Stimulated activated naive CD8-positive, alpha-beta T cell treated with anti-CD3 and anti-CD28 coated beads, Interleukin-15, Interleukin-2, amounts not matched to agents 100 ng/mL and 50 ng/mL, for 24 hours (primary cell): Measurements from ENCODE around the gene TRIM14.
"Not testable (repeated sequence)": the region's sequence is repeated elsewhere in the genome, so short reads cannot be mapped to it uniquely, and the experiment has no call there.

Source experiments
- H3K27ac Mint-ChIP-seq: one replicate; pipeline ENCODE4 v1.8.0; 2021; ENCODE audit warnings: mild to moderate bottlenecking, mixed read lengths
- H3K27me3 Mint-ChIP-seq: one replicate; pipeline ENCODE4 v1.8.0; 2021; ENCODE audit warnings: mixed read lengths
- H3K36me3 Mint-ChIP-seq: one replicate; pipeline ENCODE4 v1.8.0; 2021; ENCODE audit warnings: low read depth, mixed read lengths
- H3K4me1 Mint-ChIP-seq: one replicate; pipeline ENCODE4 v1.8.0; 2021; ENCODE audit warnings: low read depth, mixed read lengths
- H3K4me3 Mint-ChIP-seq: one replicate; pipeline ENCODE4 v1.8.0; 2021; ENCODE audit warnings: mild to moderate bottlenecking, mixed read lengths
- H3K9me3 Mint-ChIP-seq: one replicate; pipeline ENCODE4 v1.8.0; 2021; ENCODE audit warnings: mixed read lengths

Gene TRIM14

DNA sequence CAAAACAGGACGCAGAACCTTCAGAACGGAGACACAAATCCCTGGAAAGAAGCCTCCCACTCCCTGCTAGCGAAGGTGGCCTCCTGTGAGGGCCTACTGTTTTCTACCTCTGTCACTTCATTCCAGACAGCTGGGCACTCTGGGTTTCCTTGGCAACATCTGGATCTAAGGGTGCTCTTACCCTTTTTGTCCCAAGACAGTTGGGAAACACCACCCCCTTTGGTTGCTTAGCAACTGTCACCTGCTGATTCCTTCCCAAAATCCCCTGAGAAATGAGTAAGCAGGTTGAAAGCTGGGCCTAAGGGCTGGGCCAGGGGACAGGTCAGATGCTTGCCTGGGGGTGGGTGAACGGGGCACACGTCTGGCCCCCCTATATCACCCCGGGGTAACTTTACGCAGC, 33.1 kb downstream of the TRIM14 start:
- no peak overlapping the region for H3K27ac Mint-ChIP-seq
- no peaks in the 10 kb centered on the region for H3K9me3 Mint-ChIP-seq
- no peak overlapping the region for H3K4me3 Mint-ChIP-seq
- peaks cover 74% of the 10 kb centered on the region for H3K36me3 Mint-ChIP-seq
- H3K27me3 Mint-ChIP-seq, result no peaks in the 10 kb centered on the region
- peaks cover 29% of the 10 kb centered on the region for H3K4me1 Mint-ChIP-seq

DNA sequence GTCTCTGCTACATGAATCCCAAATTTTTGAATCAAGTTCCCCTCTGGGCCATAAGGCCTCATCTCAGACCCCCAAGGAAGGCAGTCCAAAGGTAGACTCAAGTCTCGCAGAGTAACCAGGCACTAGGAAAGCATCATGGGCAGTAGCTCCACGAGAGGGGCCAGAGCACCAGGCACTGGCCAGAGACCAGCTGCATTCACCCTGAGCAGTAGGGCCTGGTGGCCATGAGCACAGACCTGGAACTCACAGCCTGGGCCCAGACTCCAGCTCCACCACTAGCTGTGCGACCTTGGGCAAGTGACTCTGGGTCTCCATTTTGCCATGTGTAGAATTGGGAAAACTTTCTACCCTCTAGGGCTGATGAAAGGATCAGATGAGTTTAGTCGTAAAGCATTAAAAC, 34.0 kb downstream of the TRIM14 start:
- H3K36me3 Mint-ChIP-seq, result peaks cover 76% of the 10 kb centered on the region
- H3K4me1 Mint-ChIP-seq, result peaks cover 35% of the 10 kb centered on the region
- no peaks in the 10 kb centered on the region for H3K27me3 Mint-ChIP-seq
- peak overlapping the region; percentile 5 for H3K27ac Mint-ChIP-seq
- H3K4me3 Mint-ChIP-seq, result no peak overlapping the region
- no peaks in the 10 kb centered on the region for H3K9me3 Mint-ChIP-seq

DNA sequence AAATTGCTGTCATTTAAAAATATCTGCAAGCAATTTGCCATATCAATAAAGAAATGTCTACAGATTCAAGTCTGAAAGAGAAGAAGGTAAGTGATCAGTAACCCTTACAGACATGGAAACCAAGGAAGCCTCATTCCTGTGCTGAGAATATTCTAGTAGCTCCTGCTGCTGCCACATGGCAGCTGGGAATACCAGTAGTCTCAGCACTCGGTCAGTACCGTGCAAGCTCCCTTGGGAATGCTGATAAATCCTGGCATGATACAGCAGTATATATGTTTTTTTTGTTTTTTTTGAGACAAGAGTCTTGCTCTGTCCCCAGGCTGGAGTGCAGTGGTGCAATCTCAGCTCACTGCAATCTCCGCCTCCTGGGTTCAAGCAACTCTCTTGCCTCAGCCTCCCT, 34.6 kb downstream of the TRIM14 start:
- H3K27ac Mint-ChIP-seq, result peak overlapping the region; percentile 88
- no peaks in the 10 kb centered on the region for H3K9me3 Mint-ChIP-seq
- no peaks in the 10 kb centered on the region for H3K27me3 Mint-ChIP-seq
- no peak overlapping the region for H3K4me3 Mint-ChIP-seq
- peaks cover 73% of the 10 kb centered on the region for H3K36me3 Mint-ChIP-seq
- H3K4me1 Mint-ChIP-seq, result peaks cover 29% of the 10 kb centered on the region

DNA sequence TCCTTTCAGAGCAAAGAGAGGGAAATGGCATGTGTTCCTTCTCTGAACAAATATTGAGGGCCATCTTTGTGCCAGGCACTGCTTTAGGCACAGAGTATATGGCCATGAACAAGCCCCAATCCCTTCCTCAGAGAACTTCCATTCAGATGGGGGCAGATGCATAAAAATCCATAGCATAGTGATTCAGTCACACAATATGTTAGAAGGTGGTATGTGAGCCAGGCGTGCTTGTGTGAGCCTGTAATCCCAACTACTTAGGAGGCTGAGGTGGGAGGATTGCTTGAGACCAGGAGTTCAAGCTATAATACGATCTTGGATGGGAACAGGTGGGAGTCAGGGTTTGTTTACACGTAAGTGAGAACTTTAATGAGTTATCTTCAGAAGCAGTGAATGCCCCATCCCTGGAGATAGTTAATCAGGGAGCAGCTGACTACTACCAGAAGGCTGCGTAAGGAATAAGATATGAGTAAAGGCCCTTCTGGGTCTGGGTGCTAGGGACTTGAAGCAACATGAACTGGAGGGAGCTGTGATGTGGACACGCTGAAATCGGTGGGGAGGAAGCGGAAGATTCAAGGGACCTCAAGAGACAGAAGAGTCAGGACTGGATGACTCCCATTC, 35.3 kb downstream of the TRIM14 start:
- no peaks in the 10 kb centered on the region for H3K27me3 Mint-ChIP-seq
- H3K4me1 Mint-ChIP-seq, result peaks cover 27% of the 10 kb centered on the region
- H3K27ac Mint-ChIP-seq, result peak overlapping the region; percentile 88
- H3K9me3 Mint-ChIP-seq, result no peaks in the 10 kb centered on the region
- peaks cover 75% of the 10 kb centered on the region for H3K36me3 Mint-ChIP-seq
- H3K4me3 Mint-ChIP-seq, result no peak overlapping the region

DNA sequence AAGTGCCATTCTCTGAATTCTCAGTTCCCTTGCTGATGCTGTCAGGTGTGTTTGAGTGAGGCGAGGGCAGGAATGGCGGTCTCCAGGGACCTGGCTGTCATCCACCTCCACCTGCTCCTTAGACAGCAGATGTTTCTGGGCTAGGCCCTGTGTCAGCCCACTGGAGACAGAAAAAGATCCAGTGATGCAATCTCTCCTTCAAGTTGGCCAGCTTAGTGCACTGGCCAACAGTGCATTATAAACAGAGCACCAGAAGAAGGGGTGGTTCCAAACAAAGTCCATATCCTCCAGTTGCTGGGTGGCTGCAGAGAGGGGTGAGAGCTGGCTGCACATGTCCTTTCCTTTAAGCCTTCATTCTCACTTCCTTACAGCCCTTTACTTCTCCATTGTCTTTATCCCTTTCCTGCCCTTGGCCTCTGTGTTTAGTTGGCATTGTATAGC, 35.9 kb downstream of the TRIM14 start:
- no peaks in the 10 kb centered on the region for H3K27me3 Mint-ChIP-seq
- H3K36me3 Mint-ChIP-seq, result peaks cover 73% of the 10 kb centered on the region
- no peaks in the 10 kb centered on the region for H3K9me3 Mint-ChIP-seq
- peaks cover 27% of the 10 kb centered on the region for H3K4me1 Mint-ChIP-seq
- no peak overlapping the region for H3K4me3 Mint-ChIP-seq
- H3K27ac Mint-ChIP-seq, result peak overlapping the region; percentile 88

DNA sequence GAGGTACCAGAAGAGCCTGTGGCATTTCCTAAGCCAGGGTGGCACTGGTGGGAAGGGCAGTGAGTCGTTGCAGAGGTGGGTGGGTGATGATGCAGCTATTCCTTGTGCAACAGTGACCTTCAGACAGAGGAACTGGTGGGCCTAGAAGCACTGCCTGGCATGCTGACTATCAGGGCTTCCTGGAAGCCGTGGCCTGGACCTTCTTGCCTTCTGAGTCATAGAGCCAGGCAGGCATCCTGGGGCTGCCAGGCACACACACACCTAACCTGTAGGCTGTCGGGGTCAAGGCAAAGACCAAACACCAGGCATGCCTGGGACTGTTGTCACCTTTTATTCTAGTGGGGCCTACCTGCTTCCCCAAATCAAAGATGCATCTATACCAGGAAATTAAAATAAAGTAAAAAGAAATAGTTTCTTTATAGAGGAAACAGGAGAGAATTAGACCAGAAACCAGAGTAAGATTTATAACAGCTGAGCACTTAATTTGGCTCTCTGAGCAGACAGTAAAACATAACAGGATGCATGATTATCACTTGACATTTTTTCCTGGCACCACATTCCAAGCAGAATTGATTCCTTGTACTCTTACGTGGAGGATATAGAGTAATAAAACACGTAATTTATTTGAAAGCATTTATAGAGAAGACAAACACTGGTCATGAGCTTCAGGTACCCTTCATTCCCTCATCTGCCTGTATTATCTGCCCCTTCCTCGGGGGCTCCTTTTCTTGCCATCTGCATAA, 37.4 kb downstream of the TRIM14 start:
- peak overlapping the region; percentile 88 for H3K27ac Mint-ChIP-seq
- peak overlapping the region; percentile 30 for H3K4me3 Mint-ChIP-seq
- H3K27me3 Mint-ChIP-seq, result no peaks in the 10 kb centered on the region
- H3K9me3 Mint-ChIP-seq, result no peaks in the 10 kb centered on the region
- peaks cover 78% of the 10 kb centered on the region for H3K36me3 Mint-ChIP-seq
- peaks cover 30% of the 10 kb centered on the region for H3K4me1 Mint-ChIP-seq

DNA sequence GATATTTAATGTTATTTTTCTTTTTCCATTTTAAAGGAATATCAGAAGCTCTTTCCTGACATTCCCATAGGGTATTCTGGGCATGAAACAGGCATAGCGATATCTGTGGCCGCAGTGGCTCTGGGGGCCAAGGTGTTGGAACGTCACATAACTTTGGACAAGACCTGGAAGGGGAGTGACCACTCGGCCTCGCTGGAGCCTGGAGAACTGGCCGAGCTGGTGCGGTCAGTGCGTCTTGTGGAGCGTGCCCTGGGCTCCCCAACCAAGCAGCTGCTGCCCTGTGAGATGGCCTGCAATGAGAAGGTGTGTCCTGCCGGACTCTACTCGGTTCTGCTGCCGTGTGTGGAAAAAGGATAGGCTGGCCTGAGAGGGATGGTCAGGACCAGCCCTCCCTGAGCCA, 38.2 kb downstream of the TRIM14 start:
- Mint-ChIP-seq H3K27me3 (no peaks in the 10 kb centered on the region), H3K4me3 (no peak overlapping the region), H3K9me3 (no peaks in the 10 kb centered on the region), H3K4me1 (peaks cover 39% of the 10 kb centered on the region), H3K27ac (peak overlapping the region; percentile 88), H3K36me3 (peaks cover 73% of the 10 kb centered on the region)

DNA sequence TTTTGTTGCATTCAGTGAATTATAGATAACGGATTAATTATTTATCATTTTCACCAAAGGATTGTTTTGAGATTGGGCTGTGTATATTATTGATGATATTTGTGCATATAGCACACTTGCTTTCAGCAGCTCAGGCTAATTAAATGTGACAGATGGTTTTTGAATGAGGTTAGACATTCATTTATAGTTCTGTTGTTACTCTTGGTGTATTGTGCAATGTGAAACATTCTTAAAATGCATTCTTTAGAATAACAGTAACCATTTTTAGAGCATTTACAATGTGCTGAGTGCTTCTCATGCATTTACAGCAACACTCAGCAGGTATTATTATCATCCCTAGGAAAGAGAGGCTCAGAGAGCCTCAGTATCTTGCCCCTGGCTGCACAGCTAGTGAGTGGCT, 38.7 kb downstream of the TRIM14 start:
- Mint-ChIP-seq H3K4me1 (peaks cover 43% of the 10 kb centered on the region), H3K9me3 (no peaks in the 10 kb centered on the region), H3K27me3 (no peaks in the 10 kb centered on the region), H3K4me3 (no peak overlapping the region), H3K27ac (no peak overlapping the region), H3K36me3 (peaks cover 69% of the 10 kb centered on the region)

DNA sequence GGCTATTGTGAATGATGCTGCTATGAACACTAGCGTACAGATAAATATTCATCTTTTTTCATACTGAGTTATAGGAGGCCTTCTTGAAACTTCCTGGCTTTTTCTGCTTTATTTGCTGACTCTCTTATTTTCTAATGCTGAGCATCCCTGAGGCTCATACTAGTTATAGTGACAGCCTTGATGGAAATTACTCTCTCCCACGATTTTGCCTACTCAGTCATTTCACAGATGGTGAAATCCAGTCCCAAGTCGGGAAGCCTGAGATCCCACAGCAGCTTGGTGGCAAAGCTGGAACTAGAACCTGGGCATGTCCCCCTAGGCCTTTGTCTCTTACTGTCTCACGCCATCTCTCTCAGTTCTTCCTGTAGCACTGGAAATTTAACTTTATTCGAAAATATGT, 40.1 kb downstream of the TRIM14 start:
- H3K9me3 Mint-ChIP-seq, result no peaks in the 10 kb centered on the region
- no peak overlapping the region for H3K4me3 Mint-ChIP-seq
- H3K27me3 Mint-ChIP-seq, result no peaks in the 10 kb centered on the region
- no peak overlapping the region for H3K27ac Mint-ChIP-seq
- peaks cover 60% of the 10 kb centered on the region for H3K36me3 Mint-ChIP-seq
- H3K4me1 Mint-ChIP-seq, result peaks cover 57% of the 10 kb centered on the region

DNA sequence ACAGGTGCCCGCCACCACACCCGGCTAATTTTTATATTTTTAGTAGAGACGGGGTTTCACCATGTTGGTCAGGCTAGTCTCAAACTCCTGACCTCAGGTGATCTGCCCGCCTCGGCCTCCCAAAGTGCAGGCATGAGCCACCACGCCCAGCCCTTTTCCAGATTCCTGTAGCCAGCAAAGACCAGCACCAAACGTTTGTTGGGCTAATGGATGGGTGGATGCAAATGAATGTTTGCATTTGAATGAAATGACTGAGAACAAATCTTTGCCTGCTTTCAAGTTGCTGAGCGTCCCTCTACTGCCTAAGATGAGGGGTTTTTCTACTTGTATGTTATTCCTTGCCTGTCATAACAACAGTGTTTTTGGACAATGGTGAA, 42.5 kb downstream of the TRIM14 start:
- H3K9me3 Mint-ChIP-seq, H3K27me3 Mint-ChIP-seq, H3K4me3 Mint-ChIP-seq: not testable (repeated sequence)
- Mint-ChIP-seq H3K36me3 (peaks cover 37% of the 10 kb centered on the region), H3K27ac (peak overlapping the region; percentile 87), H3K4me1 (peaks cover 45% of the 10 kb centered on the region)

DNA sequence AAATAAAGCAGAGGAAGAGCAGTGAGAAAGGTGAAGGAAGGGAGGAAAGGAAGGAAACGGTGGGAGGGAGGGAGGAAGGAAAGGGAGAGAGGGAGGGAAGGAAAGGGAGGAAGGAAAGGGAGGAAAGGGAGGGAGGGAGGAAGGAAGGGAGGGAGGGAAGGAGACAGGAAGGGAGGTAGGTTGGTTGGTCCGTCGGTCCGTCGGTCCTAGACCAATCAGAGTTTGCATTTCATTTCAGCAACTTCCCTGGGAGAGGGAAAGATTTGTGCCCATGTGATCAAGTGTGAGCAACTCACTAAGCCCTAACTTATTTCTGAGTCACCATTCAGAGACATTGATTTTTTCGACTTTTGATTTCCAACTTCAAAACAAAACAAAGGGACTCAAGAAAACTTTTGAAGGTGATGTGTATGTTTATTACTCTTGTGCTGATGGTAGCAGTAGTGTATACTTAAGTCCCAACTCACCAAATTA, 43.7 kb downstream of the TRIM14 start:
- Mint-ChIP-seq H3K9me3 (no peaks in the 10 kb centered on the region), H3K36me3 (peaks cover 31% of the 10 kb centered on the region), H3K27ac (peak overlapping the region; percentile 87), H3K27me3 (no peaks in the 10 kb centered on the region), H3K4me1 (peaks cover 34% of the 10 kb centered on the region), H3K4me3 (peak overlapping the region; percentile 49)

DNA sequence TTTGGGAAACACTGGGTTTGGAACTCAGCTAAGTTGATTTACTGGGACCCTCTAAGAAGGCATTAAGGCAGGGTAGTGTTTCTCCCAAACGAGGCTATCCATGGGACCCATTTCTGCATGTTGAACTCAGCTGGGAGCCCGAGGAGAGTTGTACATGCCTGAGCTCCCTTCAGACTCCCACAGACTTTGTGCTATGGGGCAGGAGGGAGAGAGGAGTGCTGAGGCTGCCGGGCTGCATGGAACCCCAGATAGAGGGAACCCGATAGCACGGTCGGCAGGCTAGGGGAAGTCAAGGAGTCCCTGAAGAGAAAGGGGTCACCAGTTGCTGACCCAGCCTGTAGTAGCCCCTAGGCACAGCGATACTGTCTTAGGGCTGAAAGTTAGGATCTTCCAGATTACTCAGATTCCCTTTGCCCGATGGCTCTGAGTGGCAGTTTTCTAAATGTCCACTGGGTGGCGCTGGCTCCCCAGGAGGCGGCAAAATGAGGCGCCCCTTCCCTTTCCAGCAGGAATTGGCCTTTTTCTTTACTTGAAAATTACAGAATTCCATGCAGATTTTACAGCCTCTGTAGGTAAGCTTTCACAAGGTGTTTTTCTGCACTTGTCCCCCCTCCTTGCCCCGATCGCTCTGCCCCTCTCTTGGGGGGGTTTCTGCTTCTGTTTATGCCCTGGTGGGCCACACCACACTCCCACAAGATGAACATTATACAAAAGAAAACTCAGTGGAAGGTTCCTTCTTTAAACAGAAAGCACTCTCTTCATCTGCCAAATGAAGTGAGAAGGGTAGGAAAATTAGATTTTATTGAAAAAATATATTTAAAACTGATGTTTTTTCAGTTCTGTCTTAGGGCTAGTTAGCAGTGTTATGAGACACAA, 44.7 kb downstream of the TRIM14 start:
- Mint-ChIP-seq H3K27me3 (no peaks in the 10 kb centered on the region), H3K4me3 (peak overlapping the region; percentile 23), H3K27ac (peak overlapping the region; percentile 87), H3K36me3 (peaks cover 24% of the 10 kb centered on the region), H3K4me1 (peaks cover 31% of the 10 kb centered on the region), H3K9me3 (no peaks in the 10 kb centered on the region)

DNA sequence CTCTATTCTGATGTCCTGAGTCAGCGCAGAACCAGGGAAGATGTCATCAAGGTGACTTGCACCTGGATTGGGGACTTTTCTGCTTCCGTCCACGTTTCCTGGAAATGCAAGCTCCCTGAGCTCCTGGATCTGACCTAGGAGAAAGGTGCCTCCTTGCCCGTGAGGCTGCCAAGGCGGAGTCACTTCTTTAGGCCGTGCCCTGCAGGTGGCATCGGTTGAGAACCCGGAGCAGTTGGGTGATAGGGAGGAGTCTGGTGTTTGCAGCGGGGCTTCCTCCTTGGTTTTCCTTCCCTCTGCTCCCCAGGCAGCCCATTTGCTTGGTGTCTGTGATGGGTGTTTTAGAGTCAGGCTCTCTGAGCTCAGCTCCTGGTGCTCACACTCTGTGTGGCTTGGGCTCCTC, 47.3 kb downstream of the TRIM14 start:
- Mint-ChIP-seq H3K4me1 (peaks cover 35% of the 10 kb centered on the region), H3K36me3 (peaks cover 11% of the 10 kb centered on the region), H3K9me3 (no peaks in the 10 kb centered on the region), H3K4me3 (no peak overlapping the region), H3K27me3 (no peaks in the 10 kb centered on the region), H3K27ac (no peak overlapping the region)

DNA sequence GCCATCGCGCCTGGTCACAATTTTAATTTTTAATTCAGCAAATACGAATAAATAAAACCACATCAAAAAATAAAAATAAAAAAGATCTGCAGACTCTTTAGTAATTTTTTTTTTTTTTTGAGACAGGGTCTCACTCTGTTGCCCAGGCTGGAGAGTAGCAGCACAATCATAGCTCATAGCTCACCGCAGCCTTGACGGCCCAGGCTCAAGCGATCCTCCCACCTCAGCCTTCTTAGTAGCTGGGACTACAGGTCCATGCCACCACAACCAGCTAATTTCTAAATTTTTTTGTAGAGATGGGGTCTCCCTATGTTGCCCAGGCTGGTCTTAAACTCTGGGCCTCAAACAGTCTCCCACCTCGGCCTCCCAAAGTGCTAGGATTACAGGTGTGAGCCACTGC, 48.3 kb downstream of the TRIM14 start:
- Mint-ChIP-seq H3K4me3 (no peak overlapping the region), H3K4me1 (peaks cover 27% of the 10 kb centered on the region), H3K9me3 (no peaks in the 10 kb centered on the region), H3K27ac (no peak overlapping the region), H3K36me3 (peaks cover 20% of the 10 kb centered on the region), H3K27me3 (no peaks in the 10 kb centered on the region)

DNA sequence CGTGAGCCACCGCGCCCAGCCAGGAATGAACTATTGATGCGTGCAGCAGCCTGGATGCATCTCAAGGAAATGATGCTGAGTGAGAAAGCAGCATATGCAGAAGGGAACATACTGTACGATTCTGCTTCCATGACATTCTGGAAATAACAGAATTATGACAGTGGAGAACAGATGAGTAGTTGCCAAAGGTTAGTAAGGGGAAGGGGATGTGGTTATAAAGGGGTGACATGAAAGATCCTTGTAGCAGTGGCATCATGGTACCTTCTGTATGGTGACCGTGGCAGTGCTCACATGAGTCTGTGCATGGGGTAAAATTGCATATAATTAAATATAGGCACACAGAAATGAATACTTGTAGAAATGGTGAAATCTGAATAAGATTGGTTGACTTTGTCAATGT, 49.5 kb downstream of the TRIM14 start:
- Mint-ChIP-seq H3K4me1 (peaks cover 15% of the 10 kb centered on the region), H3K27me3 (no peaks in the 10 kb centered on the region), H3K36me3 (peaks cover 29% of the 10 kb centered on the region), H3K27ac (no peak overlapping the region), H3K4me3 (no peak overlapping the region), H3K9me3 (no peaks in the 10 kb centered on the region)
